GM13977 (cell line): Measurements from ENCODE around the gene HPN.

ENCODE experiments used
- DNase-seq: peaks from one replicate; pipeline ENCODE4 v3.0.0; 2012; ENCODE audit warnings: low spot score
- CTCF ChIP-seq: IDR thresholded peaks from 2 replicates; pipeline ENCODE4 v1.5.1; 2012; ENCODE audit warnings: mild to moderate bottlenecking, control low read depth; ENCODE audit not compliant: insufficient read depth; ENCODE audit errors: extremely low read depth, missing control alignments
- in situ Hi-C: fragments of 300-500 bp; cut with MboI; formaldehyde crosslinking; loops from one replicate; pipeline ENCODE4 v1.12.0; 2022; ENCODE audit warnings: low sequenced_read_pairs, low pct_unique_long_range_greater_than_20kb, mixed read lengths, inconsistent platforms; ENCODE audit not compliant: unreplicated experiment

Gene HPN

GRCh38 chr19:35105411-35106290 lies 64.1 kb downstream of the HPN start:
- no peak for DNase-seq
- in situ Hi-C loops, result no loop called here
- TF ChIP-seq CTCF, result no peak

DNA sequence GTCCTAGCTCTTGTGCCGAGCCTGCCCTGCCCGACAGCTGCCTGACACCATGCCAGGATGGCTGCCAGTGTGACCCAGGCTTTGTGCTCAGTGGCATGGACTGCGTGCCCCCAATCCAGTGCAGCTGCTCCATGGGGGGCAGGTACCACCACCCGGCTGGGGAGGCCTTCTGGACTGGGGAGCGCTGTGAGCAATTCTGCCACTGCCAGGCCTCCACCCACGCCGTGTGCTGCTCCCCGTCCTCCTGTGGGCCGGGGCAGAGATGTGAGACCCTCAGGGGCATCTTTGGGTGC lies 64.7 kb downstream of the HPN start:
- DNase-seq, result no peak
- in situ Hi-C loops, result no loop called here
- no peak for TF ChIP-seq CTCF

GRCh38 chr19:35106898-35107541 lies 65.5 kb downstream of the HPN start:
- in situ Hi-C loops, result no loop called here
- no peak for DNase-seq
- no peak for TF ChIP-seq CTCF

DNA sequence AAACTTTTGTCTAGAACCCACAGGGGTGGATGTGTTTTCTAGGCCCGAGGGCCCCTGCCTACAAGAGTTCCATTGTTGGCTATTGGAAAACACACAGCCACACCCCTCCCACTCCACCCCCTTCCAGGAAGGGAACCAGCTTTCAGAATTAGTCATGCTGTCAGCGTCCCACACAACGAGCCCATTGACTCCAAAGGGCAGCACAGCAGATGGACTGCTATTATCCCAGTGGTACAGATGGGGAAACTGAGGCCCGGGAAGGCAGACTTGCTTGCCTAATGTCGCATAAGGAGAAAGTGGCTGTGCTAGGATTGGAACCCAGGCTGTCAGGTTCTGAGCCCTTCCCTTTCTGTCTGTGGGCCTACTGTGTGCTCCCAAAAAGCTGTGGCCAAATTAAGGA lies 66.0 kb downstream of the HPN start:
- TF ChIP-seq CTCF, result no peak
- in situ Hi-C loops, result no loop called here
- no peak for DNase-seq

DNA sequence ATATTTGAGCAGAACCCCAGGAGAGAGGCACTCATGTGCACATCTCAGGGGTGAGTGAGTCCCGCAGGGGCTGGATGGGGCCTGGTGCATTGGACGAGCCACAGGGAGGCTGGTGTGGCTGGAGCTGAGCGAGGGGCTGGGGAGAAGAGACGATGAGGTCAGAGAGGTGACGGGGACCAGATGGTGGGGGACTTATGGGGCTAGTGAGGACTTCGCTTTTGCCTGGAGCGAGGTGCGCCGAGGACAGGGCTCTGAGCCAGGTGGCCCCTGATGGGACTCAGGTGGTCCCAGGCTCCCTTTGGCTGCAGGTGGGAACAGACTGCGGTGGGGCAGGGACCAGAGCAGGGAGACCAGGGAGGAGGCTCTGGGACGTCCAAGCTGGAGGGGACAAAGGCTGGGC lies 67.2 kb downstream of the HPN start:
- no peak for DNase-seq
- in situ Hi-C loops, result no loop called here
- TF ChIP-seq CTCF, result no peak

GRCh38 chr19:35109395-35110112 lies 68.0 kb downstream of the HPN start:
- in situ Hi-C loops, result no loop called here
- no peak for DNase-seq

More at GRCh38 chr19:35109395-35110112, 68.0 kb downstream of the HPN start:
- TF ChIP-seq CTCF, result no peak
